Renal pelvis (tissue), 4 donors: Measurements from ENCODE around the gene KIAA1958. TPM values are rescaled to one million over a fixed set of nuclear protein-coding genes. Genes with fewer than 3 reads are reported as not detected.
"Not testable (repeated sequence)": the region's sequence is repeated elsewhere in the genome, so short reads cannot be mapped to it uniquely, and the experiment has no call there.

ENCODE experiments used
- DNase-seq: peaks from one replicate; pipeline ENCODE4 v3.0.0-alpha.2; 2013
- polyA plus RNA-seq, 3 donors: library from polyadenylated mRNA; unstranded; fragments of 120-200 nt; gene quantifications; one replicate each; pipeline ENCODE4 v1.2.1, GENCODE V29; 2013; ENCODE audit not compliant: insufficient read length in 3 of 3

Gene KIAA1958
- polyA plus RNA-seq, 3 donors: 13.2 to 18.9 (median 17.3) TPM

- DNase-seq: peak; percentile 54
Observed at GRCh38 chr9:112487008-112487798, 576 bp downstream of the KIAA1958 start.

- DNase-seq: no peak
Observed at GRCh38 chr9:112487799-112488340, 1.2 kb downstream of the KIAA1958 start.

GRCh38 chr9:112489039-112489546 is 2.5 kb downstream of the KIAA1958 start:
- no peak for DNase-seq

GRCh38 chr9:112489876-112490666 is 3.4 kb downstream of the KIAA1958 start:
- peak; percentile 29 for DNase-seq

- DNase-seq: no peak
Observed at GRCh38 chr9:112493393-112494137, 6.9 kb downstream of the KIAA1958 start.

- no peak for DNase-seq
Observed at GRCh38 chr9:112494153-112494552, 7.5 kb downstream of the KIAA1958 start.

GRCh38 chr9:112495614-112496013 is 9.0 kb downstream of the KIAA1958 start:
- no peak for DNase-seq

GRCh38 chr9:112496074-112496722 is 9.6 kb downstream of the KIAA1958 start:
- no peak for DNase-seq

GRCh38 chr9:112500842-112501241 is 14.2 kb downstream of the KIAA1958 start:
- no peak for DNase-seq

- no peak for DNase-seq
Observed at GRCh38 chr9:112501287-112501686, 14.7 kb downstream of the KIAA1958 start.

GRCh38 chr9:112502175-112502946 is 15.7 kb downstream of the KIAA1958 start:
- DNase-seq: no peak

- DNase-seq: no peak
Observed at GRCh38 chr9:112503170-112503569, 16.5 kb downstream of the KIAA1958 start.

GRCh38 chr9:112505086-112505485 is 18.5 kb downstream of the KIAA1958 start:
- no peak for DNase-seq

GRCh38 chr9:112505607-112506006 is 19.0 kb downstream of the KIAA1958 start:
- DNase-seq: no peak

- DNase-seq: no peak
Observed at GRCh38 chr9:112506571-112506970, 19.9 kb downstream of the KIAA1958 start.

- DNase-seq: no peak
Observed at GRCh38 chr9:112507001-112507680, 20.5 kb downstream of the KIAA1958 start.

GRCh38 chr9:112508377-112508776 is 21.8 kb downstream of the KIAA1958 start:
- no peak for DNase-seq

- not testable (repeated sequence) for DNase-seq
Observed at GRCh38 chr9:112512377-112512776, 25.8 kb downstream of the KIAA1958 start.

- DNase-seq: no peak
Observed at GRCh38 chr9:112516769-112517168, 30.1 kb downstream of the KIAA1958 start.

- no peak for DNase-seq
Observed at GRCh38 chr9:112520069-112520468, 33.4 kb downstream of the KIAA1958 start.
